ENCODE results near the gene SEZ6. TPM values are rescaled to one million over a fixed set of nuclear protein-coding genes. Genes with fewer than 3 reads are reported as not detected.

Gene SEZ6
- total and polyA plus RNA-seq, 8 donors: under 0.01 to 21.4 (median 0.37) TPM; not detected in 2

- H3K27me3 ChIP-seq: no peaks in the 10 kb centered on the region
- no peak overlapping the region for H3K4me3 ChIP-seq
- WGBS, 5 donors: 80 to 93% (median 93%) methylated on average over 2 of the region's 2 CpGs
- no peak overlapping the region for H3K27ac ChIP-seq
- DNase-seq: no peak
- H3K36me3 ChIP-seq: no peaks in the 10 kb centered on the region
- intact Hi-C loops (cut with DNase I; ENCODE audit: low total_unique reads): no loop called here
- no peak for TF ChIP-seq POLR2A (IDR thresholded peaks at IDR 0.05)
- no peak for TF ChIP-seq EP300 (IDR thresholded peaks at IDR 0.05)
- TF ChIP-seq CTCF (IDR thresholded peaks at IDR 0.05): no peak
- no peak for TF ChIP-seq POLR2AphosphoS5 (IDR thresholded peaks at IDR 0.05)
- peaks cover 0 to 15% (median 0%) of the 10 kb centered on the region in 4 donors for H3K4me1 ChIP-seq
- H3K9me3 ChIP-seq: no peaks in the 10 kb centered on the region
Observed at GRCh38 chr17:28978356-28978964, 27.4 kb downstream of the SEZ6 start.

- TF ChIP-seq CTCF (IDR thresholded peaks at IDR 0.05): no peak
- no peak for TF ChIP-seq EP300 (IDR thresholded peaks at IDR 0.05)
- TF ChIP-seq POLR2A (IDR thresholded peaks at IDR 0.05): no peak
- TF ChIP-seq POLR2AphosphoS5 (IDR thresholded peaks at IDR 0.05): no peak
- no peaks in the 10 kb centered on the region for H3K27me3 ChIP-seq
- peaks cover 0 to 9% (median 0%) of the 10 kb centered on the region in 4 donors for H3K4me1 ChIP-seq
- H3K27ac ChIP-seq: no peak overlapping the region
- DNase-seq: no peak
- 75 to 83% (median 77%) methylated on average over 7 to 8 of the region's 8 CpGs for WGBS, 5 donors
- H3K4me3 ChIP-seq: no peak overlapping the region
- intact Hi-C loops (cut with DNase I; ENCODE audit: low total_unique reads): no loop called here
- no peaks in the 10 kb centered on the region for H3K36me3 ChIP-seq
- H3K9me3 ChIP-seq: no peaks in the 10 kb centered on the region
Observed at GRCh38 chr17:28977659-28978355, 28.0 kb downstream of the SEZ6 start.

GRCh38 chr17:28975646-28976045, 30.2 kb downstream of the SEZ6 start:
- Histone ChIP-seq H3K4me1 (peaks cover 0 to 8% (median 0%) of the 10 kb centered on the region in 4 donors), H3K9me3 (no peaks in the 10 kb centered on the region), H3K27ac (no peak overlapping the region), H3K36me3 (no peaks in the 10 kb centered on the region), H3K27me3 (no peaks in the 10 kb centered on the region), H3K4me3 (no peak overlapping the region)
- TF ChIP-seq EP300 (IDR thresholded peaks at IDR 0.05) (no peak), POLR2A (IDR thresholded peaks at IDR 0.05) (no peak), CTCF (IDR thresholded peaks at IDR 0.05) (no peak), POLR2AphosphoS5 (IDR thresholded peaks at IDR 0.05) (no peak)
- DNase-seq: no peak
- intact Hi-C loops (cut with DNase I; ENCODE audit: low total_unique reads): no loop called here
- WGBS, 5 donors: 53 to 77% (median 70%) methylated on average over 4 to 5 of the region's 5 CpGs

GRCh38 chr17:28975031-28975430, 30.8 kb downstream of the SEZ6 start:
- no peaks in the 10 kb centered on the region for H3K36me3 ChIP-seq
- peaks cover 0 to 14% (median 0%) of the 10 kb centered on the region in 4 donors for H3K4me1 ChIP-seq
- WGBS, 5 donors: 65 to 83% (median 66%) methylated on average over 2 of the region's 2 CpGs
- no peak for DNase-seq
- no peak for TF ChIP-seq EP300 (IDR thresholded peaks at IDR 0.05)
- H3K27ac ChIP-seq: no peak overlapping the region
- no peak overlapping the region for H3K4me3 ChIP-seq
- intact Hi-C loops (cut with DNase I; ENCODE audit: low total_unique reads): no loop called here
- H3K27me3 ChIP-seq: no peaks in the 10 kb centered on the region
- no peaks in the 10 kb centered on the region for H3K9me3 ChIP-seq

DNA sequence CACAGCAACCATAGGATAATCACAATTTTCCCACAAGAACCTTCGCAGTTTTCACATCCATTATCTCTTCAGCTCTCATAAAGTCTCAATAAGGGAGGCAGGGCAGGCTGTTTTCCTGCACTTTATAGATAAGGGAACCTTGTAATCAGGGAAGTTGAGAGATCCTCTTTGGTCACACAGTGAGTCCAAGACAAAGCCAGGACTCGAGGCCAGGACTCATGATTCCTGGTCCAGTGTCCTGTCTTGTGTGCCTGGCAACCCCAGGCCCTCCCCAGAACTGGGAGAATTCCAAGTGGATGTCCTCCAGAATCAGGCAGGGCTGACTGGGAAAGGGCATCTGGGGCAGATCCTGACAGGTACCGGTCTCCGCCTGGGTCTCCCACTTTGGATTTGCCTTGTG, 31.4 kb downstream of the SEZ6 start:
- Histone ChIP-seq H3K27ac (no peak overlapping the region), H3K36me3 (no peaks in the 10 kb centered on the region), H3K4me3 (no peak overlapping the region), H3K4me1 (peaks cover 0 to 16% (median 0%) of the 10 kb centered on the region in 4 donors), H3K27me3 (no peaks in the 10 kb centered on the region), H3K9me3 (no peaks in the 10 kb centered on the region)
- WGBS, 5 donors: 67 to 76% (median 72%) methylated on average over 2 to 4 of the region's 4 CpGs
- no peak for DNase-seq
- no peak for TF ChIP-seq POLR2A (IDR thresholded peaks at IDR 0.05)
- TF ChIP-seq EP300 (IDR thresholded peaks at IDR 0.05): no peak
- no peak for TF ChIP-seq CTCF (IDR thresholded peaks at IDR 0.05)
- TF ChIP-seq POLR2AphosphoS5 (IDR thresholded peaks at IDR 0.05): no peak
- intact Hi-C loops (cut with DNase I; ENCODE audit: low total_unique reads): no loop called here

Measured in stomach (tissue), 9 donors.